Large intestine (tissue), 3 donors: ENCODE measurements around the gene ZACN. TPM values are rescaled to one million over a fixed set of nuclear protein-coding genes. Genes with fewer than 3 reads are reported as not detected.

Experiments used
- DNase-seq, 2 donors: peaks; one replicate each; pipeline versions ENCODE4 v3.0.0 to v3.0.0-alpha.2; 2013
- H3K27ac ChIP-seq: one replicate; pipeline ENCODE4 v1.5.1; 2013; ENCODE audit warnings: low read length
- H3K27me3 ChIP-seq: 2 replicates; pipeline ENCODE4 v1.6.1; 2013; ENCODE audit warnings: low read length; ENCODE audit not compliant: control insufficient read depth, insufficient read depth
- H3K36me3 ChIP-seq: 2 replicates; pipeline ENCODE4 v1.6.1; 2013; ENCODE audit warnings: low read length; ENCODE audit not compliant: control insufficient read depth, insufficient read depth
- H3K4me1 ChIP-seq: one replicate; pipeline ENCODE4 v1.6.1; 2013; ENCODE audit warnings: low read length; ENCODE audit not compliant: control insufficient read depth, insufficient read depth
- H3K4me3 ChIP-seq: one replicate; pipeline ENCODE4 v1.5.1; 2013; ENCODE audit warnings: low read length
- H3K9me3 ChIP-seq: one replicate; pipeline ENCODE4 v1.6.1; 2013; ENCODE audit warnings: mild to moderate bottlenecking, low read depth, low read length, moderate library complexity; ENCODE audit not compliant: control insufficient read depth
- WGBS: methylation state at CpG from one replicate; pipeline ENCODE4 v1.1.5; 2013; ENCODE audit warnings: low lambda C conversion rate; ENCODE audit not compliant: insufficient coverage; 5-methylcytosine and 5-hydroxymethylcytosine counted together
- polyA plus RNA-seq: library from polyadenylated mRNA; unstranded; fragments of 120-200 nt; gene quantifications from one replicate; pipeline ENCODE4 v1.2.1, GENCODE V29; 2013

The ZACN gene
- polyA plus RNA-seq, 1 donor = 23.7 TPM

- H3K9me3 ChIP-seq = no peaks in the 10 kb centered on the region
- H3K27me3 ChIP-seq = no peaks in the 10 kb centered on the region
- no peak overlapping the region for H3K27ac ChIP-seq
- peaks cover 3% of the 10 kb centered on the region for H3K4me1 ChIP-seq
- H3K36me3 ChIP-seq = no peaks in the 10 kb centered on the region
- peak in 1 of 2 donors; percentile 1 for DNase-seq
- no CpG with 5 or more reads among the region's 9 CpGs for WGBS
- no peak overlapping the region for H3K4me3 ChIP-seq
These were observed 45.0 kb downstream of the ZACN start for GRCh38 chr17:76123749-76124581.

- no peak overlapping the region for H3K27ac ChIP-seq
- DNase-seq = peak in 1 of 2 donors; percentile 2
- H3K4me1 ChIP-seq = peaks cover 3% of the 10 kb centered on the region
- no peak overlapping the region for H3K4me3 ChIP-seq
- no peaks in the 10 kb centered on the region for H3K9me3 ChIP-seq
- no CpG with 5 or more reads among the region's 22 CpGs for WGBS
- H3K36me3 ChIP-seq = no peaks in the 10 kb centered on the region
- no peaks in the 10 kb centered on the region for H3K27me3 ChIP-seq
These were observed 45.8 kb downstream of the ZACN start for GRCh38 chr17:76124582-76125390.

GRCh38 chr17:76125391-76125675 lies 46.4 kb downstream of the ZACN start:
- Histone ChIP-seq H3K36me3 (no peaks in the 10 kb centered on the region), H3K4me1 (peaks cover 3% of the 10 kb centered on the region), H3K9me3 (no peaks in the 10 kb centered on the region), H3K27ac (no peak overlapping the region), H3K4me3 (no peak overlapping the region), H3K27me3 (no peaks in the 10 kb centered on the region)
- no CpG with 5 or more reads among the region's 5 CpGs for WGBS
- DNase-seq = no peak

- no CpG with 5 or more reads among the region's 1 CpG for WGBS
- no peaks in the 10 kb centered on the region for H3K27me3 ChIP-seq
- no peak overlapping the region for H3K4me3 ChIP-seq
- DNase-seq = no peak
- H3K4me1 ChIP-seq = peaks cover 3% of the 10 kb centered on the region
- H3K36me3 ChIP-seq = no peaks in the 10 kb centered on the region
- H3K27ac ChIP-seq = no peak overlapping the region
- no peaks in the 10 kb centered on the region for H3K9me3 ChIP-seq
These were observed 46.9 kb downstream of the ZACN start for GRCh38 chr17:76125922-76126321.

GRCh38 chr17:76130473-76130872 lies 51.5 kb downstream of the ZACN start:
- no peak for DNase-seq
- no CpG with 5 or more reads among the region's 13 CpGs for WGBS

GRCh38 chr17:76131051-76131691 lies 52.2 kb downstream of the ZACN start:
- DNase-seq = no peak
- Histone ChIP-seq H3K27me3 (peaks cover 30% of the 10 kb centered on the region), H3K36me3 (no peaks in the 10 kb centered on the region), H3K4me1 (peaks cover 10% of the 10 kb centered on the region), H3K4me3 (no peak overlapping the region), H3K27ac (no peak overlapping the region), H3K9me3 (no peaks in the 10 kb centered on the region)
- WGBS = no CpG with 5 or more reads among the region's 21 CpGs

More at GRCh38 chr17:76130473-76130872, 51.5 kb downstream of the ZACN start:
- Histone ChIP-seq H3K36me3 (no peaks in the 10 kb centered on the region), H3K27ac (no peak overlapping the region), H3K9me3 (no peaks in the 10 kb centered on the region), H3K27me3 (peaks cover 27% of the 10 kb centered on the region), H3K4me1 (peaks cover 10% of the 10 kb centered on the region), H3K4me3 (no peak overlapping the region)

- no peaks in the 10 kb centered on the region for H3K36me3 ChIP-seq
- DNase-seq = no peak
- peaks cover 10% of the 10 kb centered on the region for H3K4me1 ChIP-seq
- WGBS = no CpG with 5 or more reads among the region's 21 CpGs
- no peaks in the 10 kb centered on the region for H3K9me3 ChIP-seq
- H3K27ac ChIP-seq = no peak overlapping the region
- H3K4me3 ChIP-seq = no peak overlapping the region
- peaks cover 34% of the 10 kb centered on the region for H3K27me3 ChIP-seq
These were observed 53.0 kb downstream of the ZACN start for GRCh38 chr17:76131692-76132573.

Other genes starting within 250 kb of the ZACN start
- 55.8 TPM for gene UNC13D, start 234.8 kb upstream of the ZACN start, polyA plus RNA-seq
- 107 TPM for gene WBP2, start 223.8 kb upstream of the ZACN start, polyA plus RNA-seq
- 9.8 TPM for gene TRIM47, start 200.6 kb upstream of the ZACN start, polyA plus RNA-seq
- gene TRIM65, start 182.2 kb upstream of the ZACN start, polyA plus RNA-seq = 18.7 TPM
- 62.1 TPM for gene MRPL38, start 174.3 kb upstream of the ZACN start, polyA plus RNA-seq
- gene FBF1, start 138.1 kb upstream of the ZACN start, polyA plus RNA-seq = 52.1 TPM
- gene ACOX1, start 100.0 kb upstream of the ZACN start, polyA plus RNA-seq = 64.6 TPM
- 24.5 TPM for gene TEN1, start 99.9 kb upstream of the ZACN start, polyA plus RNA-seq
- 14.9 TPM for gene CDK3, start 78.3 kb upstream of the ZACN start, polyA plus RNA-seq
- 63.2 TPM for gene EVPL, start 51.9 kb upstream of the ZACN start, polyA plus RNA-seq
- 65.2 TPM for gene SRP68, start 6.7 kb upstream of the ZACN start, polyA plus RNA-seq
- gene GALR2, start 4.4 kb upstream of the ZACN start, polyA plus RNA-seq = 0.93 TPM
- gene EXOC7, start 24.6 kb downstream of the ZACN start, polyA plus RNA-seq = 97.8 TPM
- 1.2 TPM for gene FOXJ1, start 62.1 kb downstream of the ZACN start, polyA plus RNA-seq
- gene RNF157, start 161.3 kb downstream of the ZACN start, polyA plus RNA-seq = 19.2 TPM
- gene UBALD2, start 186.2 kb downstream of the ZACN start, polyA plus RNA-seq = 68.4 TPM
- gene QRICH2, start 229.1 kb downstream of the ZACN start, polyA plus RNA-seq = 3.1 TPM